ENCODE measurements around the gene B3GNT5.

B3GNT5 gene

GRCh38 chr3:183244981-183245476 lies 8.0 kb upstream of the B3GNT5 start:
- TF ChIP-seq CTCF (conservative IDR thresholded peaks at IDR 0.05; ENCODE audit: low read depth, low read length) = no peak
- no peak overlapping the region for H3K4me3 ChIP-seq (ENCODE audit: low read depth, low read length)
- DNase-seq (ENCODE audit: low read depth) = no peak

- peak; percentile 52 for DNase-seq (ENCODE audit: low read depth)
- no peak for TF ChIP-seq CTCF (conservative IDR thresholded peaks at IDR 0.05; ENCODE audit: low read depth, low read length)
- H3K4me3 ChIP-seq (ENCODE audit: low read depth, low read length) = no peak overlapping the region
Measured at GRCh38 chr3:183247011-183247589, 6.0 kb upstream of the B3GNT5 start.

DNA sequence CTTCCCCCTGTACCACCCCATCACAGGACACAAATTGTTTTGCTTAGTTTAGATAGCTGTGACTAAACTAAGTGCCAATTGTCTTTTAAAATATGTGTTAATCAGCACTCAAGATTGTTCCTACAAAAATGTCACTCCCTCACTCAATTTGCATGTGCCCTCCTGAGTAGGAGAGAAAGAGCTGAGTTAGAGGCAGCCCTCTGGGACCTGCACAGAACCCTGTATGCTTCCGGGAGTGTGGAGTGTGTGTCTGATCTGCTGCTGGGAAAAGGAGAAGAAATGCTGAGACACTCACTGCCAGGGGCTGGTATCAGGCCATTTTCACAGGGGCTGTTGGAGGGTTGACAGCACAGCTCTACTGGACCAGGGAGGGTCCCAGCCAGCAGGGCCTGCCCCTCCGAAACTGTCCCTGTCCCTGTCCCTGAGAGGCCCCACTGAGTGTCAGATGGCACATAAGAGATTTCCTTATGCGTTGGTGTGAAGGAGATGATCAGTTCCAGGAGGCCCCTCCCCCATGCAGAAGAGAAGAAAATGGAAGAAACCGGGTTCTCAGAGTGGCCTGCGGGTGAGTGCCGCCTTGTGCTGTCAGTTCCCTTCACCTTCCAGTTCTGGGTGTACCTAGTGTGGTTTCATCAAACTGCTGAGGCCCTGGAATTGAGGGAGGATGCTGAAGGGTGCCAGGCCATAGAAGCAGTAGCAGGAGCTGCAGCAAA lies 3.9 kb upstream of the B3GNT5 start:
- H3K4me3 ChIP-seq (ENCODE audit: low read depth, low read length) = no peak overlapping the region
- no peak for TF ChIP-seq CTCF (conservative IDR thresholded peaks at IDR 0.05; ENCODE audit: low read depth, low read length)
- DNase-seq (ENCODE audit: low read depth) = no peak

DNA sequence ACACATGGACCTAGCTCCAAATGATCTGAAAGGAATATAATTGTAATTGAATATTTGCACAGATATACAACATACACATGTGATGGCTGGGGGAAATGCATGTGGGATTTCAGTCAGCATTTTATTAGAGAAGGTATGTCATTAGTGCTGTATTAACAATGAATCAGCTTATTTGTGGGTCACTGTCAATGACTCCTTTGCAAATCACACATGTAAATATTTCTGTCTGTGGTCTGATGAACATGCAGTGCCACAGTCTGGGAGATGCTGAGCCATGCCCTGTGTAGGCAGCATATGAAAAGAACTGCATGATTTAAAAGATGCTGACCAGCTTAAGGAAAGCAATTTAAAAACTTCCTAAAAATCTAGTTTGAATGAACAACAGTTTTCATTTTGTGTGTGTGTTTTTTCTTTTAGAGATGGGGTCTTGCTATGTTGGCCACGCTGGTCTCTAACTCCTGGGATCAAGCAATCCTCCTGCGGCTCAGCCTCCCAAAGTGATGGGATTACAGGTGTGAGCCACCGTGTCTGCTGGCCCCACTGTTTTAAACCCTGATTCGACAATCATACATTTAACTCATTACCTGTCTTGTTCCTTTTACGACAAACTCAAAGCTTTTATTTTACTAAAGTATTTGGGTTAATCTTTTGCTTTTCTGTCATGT lies 803 bp upstream of the B3GNT5 start:
- TF ChIP-seq CTCF (conservative IDR thresholded peaks at IDR 0.05; ENCODE audit: low read depth, low read length) = no peak
- DNase-seq (ENCODE audit: low read depth) = no peak
- no peak overlapping the region for H3K4me3 ChIP-seq (ENCODE audit: low read depth, low read length)

- TF ChIP-seq CTCF (conservative IDR thresholded peaks at IDR 0.05; ENCODE audit: low read depth, low read length) = no peak
- DNase-seq (ENCODE audit: low read depth) = peak; percentile 71
- H3K4me3 ChIP-seq (ENCODE audit: low read depth, low read length) = peak overlapping the region; percentile 82
Measured at GRCh38 chr3:183253528-183254486, 754 bp downstream of the B3GNT5 start.

DNA sequence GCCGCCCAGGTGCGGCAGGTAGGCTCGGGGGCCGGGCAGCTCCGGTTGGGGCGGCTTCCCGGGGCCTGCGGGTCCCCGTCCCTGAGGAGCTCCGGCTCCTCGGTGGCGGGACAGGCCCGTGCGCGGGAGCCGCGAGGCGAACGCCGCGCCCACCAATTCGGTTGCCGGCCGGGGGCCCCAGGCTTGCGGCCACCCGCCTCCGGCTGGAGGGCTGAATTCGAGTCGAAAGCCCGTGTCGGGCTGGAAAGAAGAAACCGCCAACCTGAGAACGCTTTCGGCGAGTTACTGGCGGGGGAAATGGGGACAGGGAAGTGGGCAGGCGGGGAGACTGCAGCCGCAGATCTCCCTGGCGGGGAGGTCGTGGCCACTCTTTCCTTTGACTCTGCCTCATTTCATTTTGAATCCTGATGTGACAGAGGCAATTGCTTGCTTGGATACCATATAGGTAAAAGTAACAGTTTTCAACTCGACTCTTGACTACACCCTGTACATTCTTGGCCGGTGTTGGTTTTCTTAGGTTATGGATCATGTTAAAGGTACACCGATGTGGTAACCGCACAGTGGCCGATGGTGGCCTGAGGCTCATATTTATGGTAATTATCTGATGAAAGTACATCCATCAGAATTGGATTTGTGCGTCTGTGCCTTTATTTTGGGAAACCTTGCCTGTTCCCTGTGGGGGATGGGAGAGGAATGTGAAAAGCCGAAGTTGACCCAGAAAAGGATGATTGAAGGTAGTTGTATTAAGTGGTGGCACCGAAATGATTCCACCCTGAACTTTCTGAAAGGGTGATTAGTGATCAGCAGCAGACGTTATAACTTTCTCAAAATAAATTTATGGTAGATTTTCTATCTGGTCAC lies 1.7 kb downstream of the B3GNT5 start:
- DNase-seq (ENCODE audit: low read depth) = peak; percentile 22
- peak overlapping the region; percentile 82 for H3K4me3 ChIP-seq (ENCODE audit: low read depth, low read length)
- no peak for TF ChIP-seq CTCF (conservative IDR thresholded peaks at IDR 0.05; ENCODE audit: low read depth, low read length)

All from choroid plexus epithelial cell (primary cell).